ENCODE data around the gene AMBP. TPM values are rescaled to one million over a fixed set of nuclear protein-coding genes. Genes with fewer than 3 reads are reported as not detected.

Gene AMBP
- total RNA-seq, 1 experiment from 2014 or later, result not detected

DNA sequence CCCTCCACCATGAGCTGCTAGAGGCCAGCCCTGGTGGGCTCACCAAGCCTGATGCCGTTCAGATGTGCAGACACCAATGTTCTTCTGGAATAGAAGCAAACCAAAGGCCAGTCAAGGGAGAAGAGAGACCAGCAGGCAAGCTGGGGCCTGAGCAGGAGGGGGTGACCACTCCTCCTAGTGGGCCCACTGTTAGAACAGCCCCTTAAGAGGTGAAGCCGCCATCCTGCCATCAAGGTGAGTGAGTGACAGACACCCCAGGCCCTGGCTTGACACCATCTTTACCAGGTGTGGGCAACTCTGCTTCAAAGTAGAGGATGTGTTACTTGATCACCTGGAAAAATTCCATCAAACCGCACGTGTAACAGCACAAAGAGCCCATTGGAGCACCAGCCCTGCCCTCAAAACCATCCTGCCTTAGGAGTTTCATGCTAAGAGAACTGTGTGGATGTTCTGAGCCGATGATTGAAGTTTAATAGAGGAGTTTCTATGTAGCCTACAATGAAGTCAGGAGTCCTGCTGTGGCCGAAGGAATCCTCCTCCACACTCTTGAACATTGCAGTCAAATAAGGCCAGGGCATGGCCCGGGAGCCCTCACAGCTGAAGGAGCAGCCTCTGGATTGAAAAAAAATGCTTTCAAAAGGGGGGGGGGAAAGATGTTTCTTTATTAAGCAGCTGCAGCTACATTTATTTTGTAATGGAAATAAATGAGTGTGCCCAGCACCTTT lies 20.8 kb downstream of the AMBP start:
- no peak for DNase-seq (ENCODE audit: unreplicated experiment)
- CTCF ChIA-PET, result interaction anchor here (1.4 kb wide), 1 partner anchor 25 kb away, joined by 5 read pairs; no protein-coding TSS in a partner anchor
- TF ChIP-seq, protein P1, sequence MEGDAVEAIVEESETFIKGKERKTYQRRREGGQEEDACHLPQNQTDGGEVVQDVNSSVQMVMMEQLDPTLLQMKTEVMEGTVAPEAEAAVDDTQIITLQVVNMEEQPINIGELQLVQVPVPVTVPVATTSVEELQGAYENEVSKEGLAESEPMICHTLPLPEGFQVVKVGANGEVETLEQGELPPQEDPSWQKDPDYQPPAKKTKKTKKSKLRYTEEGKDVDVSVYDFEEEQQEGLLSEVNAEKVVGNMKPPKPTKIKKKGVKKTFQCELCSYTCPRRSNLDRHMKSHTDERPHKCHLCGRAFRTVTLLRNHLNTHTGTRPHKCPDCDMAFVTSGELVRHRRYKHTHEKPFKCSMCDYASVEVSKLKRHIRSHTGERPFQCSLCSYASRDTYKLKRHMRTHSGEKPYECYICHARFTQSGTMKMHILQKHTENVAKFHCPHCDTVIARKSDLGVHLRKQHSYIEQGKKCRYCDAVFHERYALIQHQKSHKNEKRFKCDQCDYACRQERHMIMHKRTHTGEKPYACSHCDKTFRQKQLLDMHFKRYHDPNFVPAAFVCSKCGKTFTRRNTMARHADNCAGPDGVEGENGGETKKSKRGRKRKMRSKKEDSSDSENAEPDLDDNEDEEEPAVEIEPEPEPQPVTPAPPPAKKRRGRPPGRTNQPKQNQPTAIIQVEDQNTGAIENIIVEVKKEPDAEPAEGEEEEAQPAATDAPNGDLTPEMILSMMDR (IDR thresholded peaks at IDR 0.05; ENCODE audit: unreplicated experiment), result no peak
- H3K9me3 Mint-ChIP-seq (ENCODE audit: unreplicated experiment), result no peaks in the 10 kb centered on the region
- H3K4me3 Mint-ChIP-seq (ENCODE audit: unreplicated experiment), result no peak overlapping the region
- POLR2A ChIA-PET, result interaction anchor here (0.7 kb wide), 1 partner anchor 367 kb away, joined by 3 read pairs; no protein-coding TSS in a partner anchor
- H3K4me1 Mint-ChIP-seq (ENCODE audit: insufficient read depth, unreplicated experiment), result no peaks in the 10 kb centered on the region
- peaks cover 9% of the 10 kb centered on the region for H3K27me3 Mint-ChIP-seq (ENCODE audit: insufficient read depth, unreplicated experiment)
- no peak overlapping the region for H3K27ac Mint-ChIP-seq (ENCODE audit: low read depth, unreplicated experiment)
- intact Hi-C loops (cut with micrococcal nuclease), result no loop called here
- no TSS peak for BruUV-seq (replicated peaks)
- H3K36me3 Mint-ChIP-seq (ENCODE audit: insufficient read depth, unreplicated experiment), result no peaks in the 10 kb centered on the region

DNA sequence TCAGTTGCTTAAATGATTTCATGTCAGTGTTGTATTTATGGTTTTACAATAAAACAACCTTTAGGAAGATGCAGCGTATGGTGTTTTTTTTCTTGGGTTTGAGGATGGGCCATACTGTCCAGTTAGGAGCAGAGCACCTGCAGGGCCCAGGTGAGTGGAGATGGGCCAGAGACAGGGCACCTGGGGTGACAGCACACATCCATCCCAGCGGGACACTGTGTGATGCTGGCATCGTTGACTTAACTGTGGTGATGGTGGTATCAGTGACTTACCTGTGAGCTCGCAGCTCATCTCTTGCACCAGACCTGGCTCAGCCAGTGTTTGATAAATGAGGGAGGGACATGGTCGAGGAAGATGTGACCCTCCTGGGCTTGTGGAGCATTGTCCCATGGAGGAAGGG lies 21.6 kb downstream of the AMBP start:
- ChIA-PET CTCF (no interaction called here), POLR2A (no interaction called here)
- no TSS peak for BruUV-seq (replicated peaks)
- no peaks in the 10 kb centered on the region for H3K9me3 Mint-ChIP-seq (ENCODE audit: unreplicated experiment)
- TF ChIP-seq, protein P1 (IDR thresholded peaks at IDR 0.05; ENCODE audit: unreplicated experiment), result no peak
- DNase-seq (ENCODE audit: unreplicated experiment), result no peak
- H3K27me3 Mint-ChIP-seq (ENCODE audit: insufficient read depth, unreplicated experiment), result peaks cover under 1% of the 10 kb centered on the region
- intact Hi-C loops (cut with micrococcal nuclease), result no loop called here
- H3K4me1 Mint-ChIP-seq (ENCODE audit: insufficient read depth, unreplicated experiment), result no peaks in the 10 kb centered on the region
- H3K27ac Mint-ChIP-seq (ENCODE audit: low read depth, unreplicated experiment), result no peak overlapping the region
- H3K36me3 Mint-ChIP-seq (ENCODE audit: insufficient read depth, unreplicated experiment), result no peaks in the 10 kb centered on the region
- no peak overlapping the region for H3K4me3 Mint-ChIP-seq (ENCODE audit: unreplicated experiment)

GRCh38 chr9:114055894-114056293 lies 22.2 kb downstream of the AMBP start:
- ChIA-PET CTCF (no interaction called here), POLR2A (no interaction called here)
- TF ChIP-seq, protein P1 (IDR thresholded peaks at IDR 0.05; ENCODE audit: unreplicated experiment), result no peak
- Mint-ChIP-seq H3K27ac (ENCODE audit: low read depth, unreplicated experiment) (no peak overlapping the region), H3K36me3 (ENCODE audit: insufficient read depth, unreplicated experiment) (no peaks in the 10 kb centered on the region), H3K9me3 (ENCODE audit: unreplicated experiment) (no peaks in the 10 kb centered on the region), H3K27me3 (ENCODE audit: insufficient read depth, unreplicated experiment) (no peaks in the 10 kb centered on the region), H3K4me1 (ENCODE audit: insufficient read depth, unreplicated experiment) (no peaks in the 10 kb centered on the region), H3K4me3 (ENCODE audit: unreplicated experiment) (no peak overlapping the region)
- intact Hi-C loops (cut with micrococcal nuclease), result no loop called here
- DNase-seq (ENCODE audit: unreplicated experiment), result no peak
- no TSS peak for BruUV-seq (replicated peaks)

GRCh38 chr9:114055061-114055460 lies 23.0 kb downstream of the AMBP start:
- TF ChIP-seq, protein P1 (IDR thresholded peaks at IDR 0.05; ENCODE audit: unreplicated experiment), result no peak
- no peaks in the 10 kb centered on the region for H3K4me1 Mint-ChIP-seq (ENCODE audit: insufficient read depth, unreplicated experiment)
- no peaks in the 10 kb centered on the region for H3K36me3 Mint-ChIP-seq (ENCODE audit: insufficient read depth, unreplicated experiment)
- no peaks in the 10 kb centered on the region for H3K27me3 Mint-ChIP-seq (ENCODE audit: insufficient read depth, unreplicated experiment)
- DNase-seq (ENCODE audit: unreplicated experiment), result no peak
- ChIA-PET POLR2A (no interaction called here), CTCF (no interaction called here)
- no peak overlapping the region for H3K27ac Mint-ChIP-seq (ENCODE audit: low read depth, unreplicated experiment)
- no TSS peak for BruUV-seq (replicated peaks)
- H3K4me3 Mint-ChIP-seq (ENCODE audit: unreplicated experiment), result no peak overlapping the region
- no peaks in the 10 kb centered on the region for H3K9me3 Mint-ChIP-seq (ENCODE audit: unreplicated experiment)
- intact Hi-C loops (cut with micrococcal nuclease), result no loop called here
